Kidney glomerular epithelial cell (primary cell): ENCODE measurements around the gene CD44.

Experiments
- DNase-seq: peaks from one replicate; lab custom pipeline; 2025; lab: John Stamatoyannopoulos, UW

CD44 gene

DNA sequence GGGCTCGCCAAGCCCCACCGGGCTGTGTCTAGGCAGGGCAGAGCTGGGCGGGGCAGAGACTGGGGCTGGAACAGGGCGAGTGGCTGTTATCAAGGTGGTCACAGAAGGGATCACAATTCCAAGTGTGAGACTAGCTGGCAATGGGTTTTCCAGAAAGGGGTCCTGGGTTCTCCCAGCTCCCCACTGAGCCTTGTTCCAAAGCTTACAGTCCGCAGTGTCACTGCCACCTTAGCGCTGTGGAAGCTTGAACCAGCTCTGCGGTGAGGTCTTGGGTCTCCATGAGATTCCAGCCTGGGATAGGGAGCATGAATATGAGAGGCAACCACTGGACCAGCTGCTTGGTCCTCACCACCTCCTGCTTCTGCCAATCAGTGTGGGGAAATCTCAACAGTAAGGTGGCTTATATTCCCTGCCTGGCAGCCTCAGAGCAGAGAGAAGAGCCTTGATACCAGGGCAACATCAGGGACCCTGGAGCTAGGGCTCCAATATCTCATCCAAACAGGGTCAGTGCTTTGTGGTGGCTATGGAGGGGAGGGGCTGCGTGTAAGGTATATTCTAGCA, 831 bp downstream of the CD44 start:
- DNase-seq = no peak

GRCh38 chr11:35141071-35141470, 2.1 kb downstream of the CD44 start:
- no peak for DNase-seq

- no peak for DNase-seq
Measured at GRCh38 chr11:35141571-35141971, 2.6 kb downstream of the CD44 start.

DNA sequence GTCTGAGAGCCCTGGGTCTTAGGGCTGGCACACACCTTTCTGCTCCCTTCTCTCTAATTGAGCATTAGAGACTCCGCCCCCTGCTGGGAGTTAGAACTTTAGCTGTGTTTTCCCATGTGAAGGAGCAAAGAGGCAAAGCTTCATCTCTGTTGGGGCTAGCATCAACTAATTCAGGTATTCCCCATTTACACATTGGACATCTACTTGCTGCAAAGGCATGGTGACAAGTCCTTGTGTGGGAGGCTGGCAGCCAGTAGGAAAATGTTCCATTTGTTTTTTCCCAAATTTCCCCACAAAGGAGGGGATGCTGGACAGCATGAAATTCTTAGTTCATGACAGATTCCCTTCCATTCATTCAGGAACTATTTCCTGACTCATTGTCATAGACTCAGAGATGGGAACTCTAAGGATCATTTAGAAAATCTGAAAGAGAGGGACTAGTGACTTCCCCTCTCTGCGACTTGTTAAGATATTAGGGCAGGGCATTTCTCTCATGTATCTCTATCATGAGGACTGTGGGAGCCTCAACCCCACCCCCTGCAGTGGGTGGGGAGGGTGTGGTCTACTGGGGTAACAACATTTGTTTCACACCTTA, 3.6 kb downstream of the CD44 start:
- peak; percentile 52 for DNase-seq

DNA sequence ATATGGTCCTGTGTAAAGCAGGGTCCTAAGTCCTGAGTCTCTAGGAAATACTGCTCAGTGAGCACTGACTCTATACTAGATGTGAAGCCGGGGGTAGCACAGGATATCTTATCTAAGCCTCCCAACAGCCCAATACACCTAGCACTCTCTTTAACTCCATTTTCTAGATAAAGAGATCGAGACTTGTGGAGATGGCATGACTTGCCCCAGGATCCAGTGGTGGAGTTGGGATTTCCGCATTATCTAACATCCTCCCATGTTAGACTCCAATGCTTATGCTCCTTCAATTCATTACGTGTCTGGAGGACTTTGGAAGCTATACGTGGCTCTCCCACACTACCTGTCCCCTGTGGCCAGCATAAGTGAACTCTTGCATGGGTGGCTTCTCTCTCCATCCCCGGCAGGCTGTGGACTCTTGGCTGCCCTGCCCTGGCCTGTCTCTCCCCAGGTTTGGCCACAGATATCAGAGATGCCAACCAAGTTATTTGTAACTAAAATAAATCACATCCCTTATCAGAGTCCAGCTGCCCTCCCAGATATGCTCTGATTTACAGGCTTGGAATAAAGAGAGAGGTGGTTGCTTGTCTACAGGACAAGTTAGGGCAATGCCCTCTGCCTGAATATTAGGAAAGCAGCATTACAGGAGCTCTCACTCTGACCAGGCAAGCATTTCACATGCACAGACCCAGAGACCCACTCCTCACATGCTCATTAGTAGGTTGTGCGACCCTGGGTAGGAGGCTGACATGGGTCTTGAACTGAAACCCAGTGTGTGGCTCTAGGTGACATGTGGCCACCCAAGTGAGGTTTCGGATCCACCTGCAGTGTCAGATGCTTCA, 4.5 kb downstream of the CD44 start:
- DNase-seq = no peak

GRCh38 chr11:35144136-35144741, 5.3 kb downstream of the CD44 start:
- no peak for DNase-seq

GRCh38 chr11:35144806-35145205, 5.8 kb downstream of the CD44 start:
- no peak for DNase-seq

GRCh38 chr11:35145271-35145670, 6.3 kb downstream of the CD44 start:
- DNase-seq = no peak

DNA sequence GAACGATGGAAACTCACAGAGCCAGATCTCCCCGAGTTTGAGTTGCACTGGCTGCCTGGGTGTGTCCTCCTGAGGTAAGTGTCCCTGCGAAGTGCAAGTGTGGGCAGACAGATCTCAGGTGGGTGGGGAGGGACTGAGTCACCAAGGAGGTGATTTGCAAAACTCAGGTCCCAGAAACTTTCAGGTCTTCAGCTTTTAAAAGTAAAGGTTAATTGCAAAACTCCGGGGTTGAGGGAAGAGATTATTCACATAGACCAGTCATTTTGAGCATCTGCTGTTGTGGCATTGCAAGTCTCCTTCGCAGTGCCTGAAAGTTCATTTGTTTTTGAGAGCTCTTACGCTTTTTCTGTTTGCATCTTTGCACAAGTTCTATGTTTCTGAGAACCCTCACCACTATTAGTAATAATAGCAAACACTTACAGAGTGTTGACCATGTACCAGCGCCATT, 7.1 kb downstream of the CD44 start:
- no peak for DNase-seq

DNA sequence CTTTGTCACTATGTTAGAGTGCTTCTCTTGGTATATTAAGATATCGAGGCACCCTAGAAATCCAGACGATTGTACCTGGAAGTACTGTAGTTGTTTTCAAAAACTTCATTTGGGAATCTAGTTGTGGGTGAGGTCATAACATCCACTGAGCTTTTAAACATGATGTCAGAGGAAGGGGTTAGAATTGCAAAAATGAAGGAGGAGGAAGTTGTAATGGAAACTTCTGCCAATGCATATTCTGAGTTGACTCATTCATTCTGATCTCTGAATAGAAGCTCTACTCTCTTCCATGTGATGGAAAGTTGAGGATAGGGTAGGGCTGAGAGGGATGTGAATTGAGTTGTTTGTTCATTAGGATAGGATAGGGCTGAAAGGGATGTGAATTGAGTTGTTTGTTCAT, 7.7 kb downstream of the CD44 start:
- DNase-seq = no peak

- no peak for DNase-seq
Measured at GRCh38 chr11:35147235-35147634, 8.3 kb downstream of the CD44 start.

GRCh38 chr11:35148163-35148837, 9.3 kb downstream of the CD44 start:
- no peak for DNase-seq

GRCh38 chr11:35150454-35150853, 11.5 kb downstream of the CD44 start:
- DNase-seq = no peak

DNA sequence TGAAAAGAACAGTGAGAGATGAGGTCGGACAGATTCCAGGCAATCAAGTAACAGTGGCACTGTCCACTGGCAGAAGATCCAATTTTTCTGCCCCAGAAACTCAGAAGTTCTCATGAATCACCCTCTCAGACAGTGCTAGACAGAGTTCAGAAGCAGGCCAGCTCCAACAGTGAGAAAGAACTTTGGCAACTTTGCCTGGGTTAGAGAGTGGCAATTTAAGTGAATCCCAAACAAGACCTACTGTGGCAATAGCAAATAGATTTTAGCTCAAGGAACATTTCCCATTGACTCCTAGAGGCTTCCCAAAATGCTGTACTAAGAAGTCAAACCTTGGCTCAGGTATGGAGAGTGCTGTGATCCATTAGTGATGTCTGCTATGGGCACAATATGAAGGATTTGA, 12.3 kb downstream of the CD44 start:
- DNase-seq = no peak

DNA sequence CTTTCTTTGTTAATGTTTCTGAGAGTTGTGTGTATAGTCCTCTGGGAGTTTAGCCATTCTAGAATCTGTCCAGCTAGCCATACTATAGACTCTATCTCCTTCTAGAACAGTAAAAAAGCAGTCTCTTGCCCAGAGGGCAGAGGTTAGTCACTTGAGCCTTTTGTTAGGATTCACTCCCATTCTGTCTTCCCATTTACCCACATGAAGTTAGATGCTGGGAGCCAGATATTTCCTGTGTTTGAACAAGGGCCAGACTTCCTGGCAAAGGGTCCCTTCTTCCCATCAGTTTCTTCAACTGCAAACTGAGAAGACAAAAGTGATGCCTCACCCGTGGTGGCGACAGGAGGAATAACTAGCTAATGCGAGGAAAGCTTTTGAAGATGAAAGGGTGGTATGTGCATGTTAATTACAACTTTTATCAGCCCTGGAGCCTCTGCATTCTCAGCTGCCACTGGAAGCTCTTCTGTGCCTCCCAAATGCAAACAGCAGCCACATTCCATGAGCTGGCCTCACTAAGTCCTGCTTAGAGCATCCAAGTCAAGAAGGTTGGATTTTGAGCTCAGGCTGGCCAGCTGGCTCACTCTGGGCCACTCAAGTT, 12.8 kb downstream of the CD44 start:
- DNase-seq = no peak

DNA sequence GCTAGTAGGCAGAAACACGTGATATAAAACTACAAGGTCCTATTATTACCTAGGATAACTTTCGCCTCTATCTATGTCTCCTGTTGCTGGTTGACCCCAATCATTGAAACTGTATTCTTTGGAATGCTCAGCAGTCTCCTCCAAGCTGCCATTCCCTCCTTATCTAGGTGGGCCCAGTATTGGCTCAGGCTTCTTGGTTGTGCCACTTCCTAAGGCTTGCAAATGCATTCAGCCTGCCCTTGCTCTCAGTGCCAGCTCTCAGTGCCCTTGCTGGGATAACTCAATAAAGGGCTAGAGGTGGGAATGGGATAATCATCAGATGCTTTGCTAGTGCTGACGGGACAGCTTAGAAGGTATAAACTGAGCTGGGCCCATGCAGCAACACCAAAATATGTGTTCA, 13.6 kb downstream of the CD44 start:
- no peak for DNase-seq

DNA sequence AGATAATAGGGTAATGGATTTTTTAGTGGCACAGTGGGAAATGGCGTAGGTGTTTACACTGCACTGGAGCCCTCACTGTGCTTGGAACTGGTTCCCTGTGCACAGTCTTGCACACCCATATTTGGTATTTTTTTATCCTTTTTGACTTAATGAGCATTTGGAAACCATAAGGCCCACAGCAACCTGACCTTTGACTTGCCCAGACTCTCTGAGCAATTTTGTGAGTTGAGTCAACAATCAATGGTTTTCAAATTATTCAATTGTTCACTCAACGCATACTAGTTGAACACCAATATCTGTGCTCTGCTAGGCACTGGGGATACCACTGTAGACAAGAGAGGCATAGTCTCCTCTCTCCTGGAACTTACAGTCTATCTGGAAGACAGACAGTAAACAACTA, 14.3 kb downstream of the CD44 start:
- no peak for DNase-seq

DNA sequence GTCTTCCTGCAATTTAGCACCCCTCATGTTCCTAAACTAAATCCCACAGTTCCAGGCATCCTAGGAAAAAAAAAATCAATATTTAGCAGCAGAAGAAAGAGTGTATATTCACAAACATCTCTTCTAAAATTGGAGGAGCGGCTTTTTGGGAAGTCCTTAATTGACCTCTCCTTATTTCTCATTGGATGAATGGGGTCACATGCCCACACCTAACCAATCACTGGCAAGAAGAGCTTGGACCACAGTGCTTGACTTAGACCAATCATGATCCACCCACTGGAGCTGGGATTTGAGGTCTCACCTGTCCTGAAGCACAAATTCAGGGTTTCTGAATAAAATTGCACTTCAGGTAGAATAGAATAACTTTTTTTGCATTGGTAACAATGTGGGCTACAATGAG, 16.0 kb downstream of the CD44 start:
- DNase-seq = no peak

DNA sequence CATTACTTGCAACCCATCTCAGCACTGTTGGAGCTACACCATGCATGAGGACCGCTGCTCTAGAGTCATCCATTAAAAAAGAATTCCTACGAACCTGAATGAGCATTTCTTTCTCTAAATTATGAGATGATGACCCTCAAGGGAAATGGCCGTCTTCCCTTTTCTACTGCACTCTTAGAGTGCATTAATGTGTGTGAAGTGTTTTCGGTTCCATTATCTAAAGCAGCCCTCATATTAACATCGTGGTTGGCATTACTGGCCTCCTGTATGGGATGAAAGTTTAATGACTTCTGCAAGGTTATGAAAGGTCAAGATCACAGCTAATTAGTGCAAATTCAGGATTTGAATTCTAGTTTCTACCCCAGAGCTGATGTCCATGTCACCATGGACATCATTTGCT, 16.7 kb downstream of the CD44 start:
- no peak for DNase-seq

DNA sequence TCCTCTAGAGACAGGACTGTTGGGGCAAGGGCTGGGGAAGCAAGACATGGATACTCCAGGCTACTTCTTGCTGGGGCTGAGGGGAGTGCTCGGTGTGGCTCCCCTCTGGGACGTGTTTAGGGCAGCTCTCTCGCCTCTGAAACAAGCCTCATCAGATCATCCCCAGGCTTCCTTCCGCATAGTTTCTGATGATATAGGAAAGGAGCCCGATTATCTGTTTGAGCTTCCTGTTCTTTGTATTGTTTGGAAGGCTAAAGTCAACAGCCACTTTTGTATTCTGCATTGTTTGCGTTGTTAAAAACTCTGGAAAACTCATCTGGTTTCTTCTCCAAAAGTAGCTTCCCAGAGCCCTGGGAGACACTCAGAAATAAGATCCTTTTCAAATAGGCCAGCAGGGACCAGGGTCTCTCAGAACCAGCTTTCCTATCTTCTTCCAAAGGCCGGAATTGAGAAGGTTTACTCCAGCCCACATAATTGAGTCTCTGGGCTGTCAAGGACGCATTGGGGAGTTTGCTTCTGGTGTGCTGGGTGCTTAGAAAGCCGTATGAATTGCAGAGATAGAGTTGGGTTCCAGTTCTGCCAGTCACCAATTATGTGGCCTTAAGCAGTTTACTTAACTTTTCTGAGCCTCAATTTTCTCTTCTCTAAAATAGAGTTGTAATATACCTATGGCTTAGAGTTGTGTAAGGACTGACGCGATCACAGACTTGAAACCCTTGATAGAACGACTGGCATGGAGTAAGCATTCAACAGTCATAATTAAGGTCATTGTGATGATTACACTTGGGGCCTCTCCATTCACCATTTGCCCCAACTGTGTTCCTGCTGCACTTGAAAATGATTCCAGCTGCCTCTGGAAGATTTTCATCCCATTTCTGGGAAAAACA, 19.1 kb downstream of the CD44 start:
- no peak for DNase-seq
